Measurements from ENCODE around the gene RASGRF2.
A peak's percentile ranks its signal among the peaks of the same experiment; 100 is the strongest.

RASGRF2 gene

DNA sequence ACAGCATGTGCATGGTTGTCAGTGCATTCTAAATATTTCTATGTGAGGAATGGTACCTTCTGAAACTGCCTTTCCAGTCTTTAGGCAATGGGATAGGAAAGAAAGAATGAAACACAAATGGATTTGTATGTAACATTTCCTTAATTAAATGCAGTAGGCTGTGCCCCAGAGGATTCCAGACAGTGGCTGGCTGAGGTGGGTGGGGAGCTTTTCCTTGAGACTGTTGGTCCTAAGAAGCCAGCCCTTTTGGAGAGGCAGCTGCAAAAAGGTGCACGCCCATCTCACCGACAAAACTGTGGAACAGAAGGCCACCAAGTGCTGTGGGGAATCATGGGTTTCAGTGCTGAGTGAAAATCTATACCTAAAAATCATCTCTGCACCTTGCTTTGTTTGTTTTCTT lies 266.1 kb downstream of the RASGRF2 start:
- no peak for DNase-seq (ENCODE audit: low read depth in 2 of 2)
- H3K4me3 ChIP-seq (replicated peaks in 1 of 2; ENCODE audit: low read depth in 2 of 2, low read length in 2 of 2) = no peak overlapping the region
- TF ChIP-seq, protein P1, sequence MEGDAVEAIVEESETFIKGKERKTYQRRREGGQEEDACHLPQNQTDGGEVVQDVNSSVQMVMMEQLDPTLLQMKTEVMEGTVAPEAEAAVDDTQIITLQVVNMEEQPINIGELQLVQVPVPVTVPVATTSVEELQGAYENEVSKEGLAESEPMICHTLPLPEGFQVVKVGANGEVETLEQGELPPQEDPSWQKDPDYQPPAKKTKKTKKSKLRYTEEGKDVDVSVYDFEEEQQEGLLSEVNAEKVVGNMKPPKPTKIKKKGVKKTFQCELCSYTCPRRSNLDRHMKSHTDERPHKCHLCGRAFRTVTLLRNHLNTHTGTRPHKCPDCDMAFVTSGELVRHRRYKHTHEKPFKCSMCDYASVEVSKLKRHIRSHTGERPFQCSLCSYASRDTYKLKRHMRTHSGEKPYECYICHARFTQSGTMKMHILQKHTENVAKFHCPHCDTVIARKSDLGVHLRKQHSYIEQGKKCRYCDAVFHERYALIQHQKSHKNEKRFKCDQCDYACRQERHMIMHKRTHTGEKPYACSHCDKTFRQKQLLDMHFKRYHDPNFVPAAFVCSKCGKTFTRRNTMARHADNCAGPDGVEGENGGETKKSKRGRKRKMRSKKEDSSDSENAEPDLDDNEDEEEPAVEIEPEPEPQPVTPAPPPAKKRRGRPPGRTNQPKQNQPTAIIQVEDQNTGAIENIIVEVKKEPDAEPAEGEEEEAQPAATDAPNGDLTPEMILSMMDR (IDR thresholded peaks at IDR 0.05; ENCODE audit: low read depth, low read length) = no peak

DNA sequence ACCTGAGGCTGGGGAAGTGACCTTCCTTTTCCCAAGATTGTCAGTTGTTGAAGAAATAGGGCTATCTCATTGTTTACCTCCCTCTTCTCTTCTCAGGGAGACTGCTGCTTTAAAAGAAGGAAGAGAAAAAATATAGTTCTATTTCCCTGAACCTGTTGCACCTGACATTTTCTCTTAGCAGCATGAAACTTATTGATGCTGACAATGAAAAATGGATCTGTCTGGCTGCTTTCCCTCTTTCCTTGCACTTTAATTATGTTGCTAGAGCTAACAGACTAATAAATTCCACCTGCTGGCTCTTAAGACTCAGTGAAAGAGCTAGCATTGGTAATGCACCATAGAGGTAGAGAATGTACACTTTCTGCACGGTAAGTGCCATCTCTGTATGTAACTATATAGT lies 266.8 kb downstream of the RASGRF2 start:
- no peak for DNase-seq (ENCODE audit: low read depth in 2 of 2)
- no peak overlapping the region for H3K4me3 ChIP-seq (replicated peaks in 1 of 2; ENCODE audit: low read depth in 2 of 2, low read length in 2 of 2)
- TF ChIP-seq, protein P1 (IDR thresholded peaks at IDR 0.05; ENCODE audit: low read depth, low read length) = no peak

GRCh38 chr5:81228084-81228483 lies 267.9 kb downstream of the RASGRF2 start:
- H3K4me3 ChIP-seq (replicated peaks in 1 of 2; ENCODE audit: low read depth in 2 of 2, low read length in 2 of 2) = no peak overlapping the region
- TF ChIP-seq, protein P1 (IDR thresholded peaks at IDR 0.05; ENCODE audit: low read depth, low read length) = no peak
- no peak for DNase-seq (ENCODE audit: low read depth in 2 of 2)

GRCh38 chr5:81230416-81230815 lies 270.3 kb downstream of the RASGRF2 start:
- TF ChIP-seq, protein P1 (IDR thresholded peaks at IDR 0.05; ENCODE audit: low read depth, low read length) = no peak
- no peak for DNase-seq (ENCODE audit: low read depth in 2 of 2)

DNA sequence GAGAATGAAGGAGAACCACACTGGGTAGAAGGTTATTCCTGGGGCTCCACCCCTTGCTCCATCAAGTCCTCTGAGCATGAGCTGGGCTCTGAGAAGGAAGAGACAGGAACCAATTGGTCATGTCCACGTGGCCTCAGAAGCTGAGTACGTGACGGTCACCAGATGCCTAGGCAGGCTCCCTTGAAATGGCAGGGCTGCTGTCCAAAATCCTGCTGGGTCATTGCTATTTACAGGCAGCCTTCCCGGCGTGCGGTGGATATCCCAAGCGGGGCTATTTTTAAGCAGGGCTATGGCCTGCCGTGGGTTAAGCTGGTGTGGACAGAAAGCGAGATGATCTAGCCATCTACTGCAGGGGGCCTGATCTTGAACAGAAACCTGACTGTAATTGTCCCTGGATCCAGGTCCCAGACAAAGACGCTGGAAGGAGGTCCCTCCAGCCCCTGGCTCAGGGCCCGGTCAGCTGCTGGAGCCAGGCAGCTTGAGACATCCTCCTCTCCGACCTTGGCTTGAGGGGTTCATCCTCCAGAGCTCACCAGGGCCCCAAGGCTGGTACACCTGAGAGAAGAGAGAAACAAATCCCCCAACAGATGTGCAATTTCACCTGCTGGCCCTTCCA lies 272.4 kb downstream of the RASGRF2 start:
- DNase-seq (ENCODE audit: low read depth in 2 of 2) = peak; percentile 52 to 64
- no peak overlapping the region for H3K4me3 ChIP-seq (replicated peaks in 1 of 2; ENCODE audit: low read depth in 2 of 2, low read length in 2 of 2)

More at GRCh38 chr5:81230416-81230815, 270.3 kb downstream of the RASGRF2 start:
- no peak overlapping the region for H3K4me3 ChIP-seq (replicated peaks in 1 of 2; ENCODE audit: low read depth in 2 of 2, low read length in 2 of 2)

GRCh38 chr5:81233080-81233634 lies 273.0 kb downstream of the RASGRF2 start, which contains the start of gene CKMT2:
Gene CKMT2, plus strand, starts transcription at chr5:81233322. Its CDS starts 17,811 bp downstream, at chr5:81251133.
- H3K4me3 ChIP-seq (replicated peaks in 1 of 2; ENCODE audit: low read depth in 2 of 2, low read length in 2 of 2) = peak within 1 kb of the TSS in 1 of 2 donors; percentile 9
- peak; percentile 30 to 58 for DNase-seq (ENCODE audit: low read depth in 2 of 2)
- TF ChIP-seq, protein P1 (IDR thresholded peaks at IDR 0.05; ENCODE audit: low read depth, low read length) = no peak

More for the DNA sequence above, 272.4 kb downstream of the RASGRF2 start:
- TF ChIP-seq, protein P1 (IDR thresholded peaks at IDR 0.05; ENCODE audit: low read depth, low read length) = no peak

Data from cardiac fibroblast (primary cell).